ENCODE measurements around the gene HLA-DMB. TPM values are rescaled to one million over a fixed set of nuclear protein-coding genes. Genes with fewer than 3 reads are reported as not detected.

Gene HLA-DMB
- total RNA-seq, 1 experiment from 2014 or later: 1.7 TPM

DNA sequence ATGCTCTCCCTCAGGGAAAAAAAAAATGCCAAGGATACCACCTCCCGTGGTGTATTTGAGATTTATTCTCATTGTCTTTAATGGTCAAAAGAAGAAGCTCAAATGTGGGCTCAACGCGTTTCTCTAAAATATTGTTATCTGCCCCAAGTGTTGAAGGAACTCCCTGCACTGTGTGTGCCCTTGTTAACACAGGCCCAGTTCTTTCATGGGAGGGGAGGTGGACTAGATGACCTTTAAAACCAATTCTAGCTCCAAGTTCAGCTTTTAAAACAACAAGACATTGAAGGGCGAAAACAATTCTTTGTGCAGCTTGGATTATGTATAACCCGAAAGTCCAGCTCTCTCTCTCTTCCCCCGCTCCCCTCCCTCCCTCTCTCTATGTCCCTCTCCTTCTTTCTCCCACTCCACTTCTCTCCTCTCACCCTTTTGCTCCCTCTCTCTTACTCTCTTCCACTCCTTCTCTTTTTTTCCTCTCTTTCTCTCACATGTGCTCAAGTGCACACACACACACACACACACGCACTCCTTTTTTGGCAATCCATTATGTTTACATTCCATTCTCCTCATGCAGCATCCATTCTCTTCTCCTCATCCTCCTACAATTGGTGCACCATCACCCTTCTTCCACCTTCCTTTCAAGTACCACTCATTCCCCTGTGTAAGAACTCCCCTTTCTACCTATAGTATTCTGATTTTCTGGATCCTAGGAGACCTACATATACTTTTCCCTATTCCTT is 8.5 kb downstream of the HLA-DMB start:
- no peak overlapping the region for H2BK120ac ChIP-seq (ENCODE audit: low read depth, low read length, poor library complexity, severe bottlenecking)
- no peak overlapping the region for H2AFZ ChIP-seq (ENCODE audit: low read length)
- no peak overlapping the region for H2BK20ac ChIP-seq (ENCODE audit: low read depth, low read length, poor library complexity, severe bottlenecking)
- no peak overlapping the region for H3K18ac ChIP-seq (ENCODE audit: insufficient read length, low read depth, low read length)
- peaks cover 2% of the 10 kb centered on the region for H4K20me1 ChIP-seq (ENCODE audit: control insufficient read depth, insufficient read depth, insufficient read length)
- no peak overlapping the region for H2BK12ac ChIP-seq (ENCODE audit: insufficient read length, low read depth, low read length)
- H3K4ac ChIP-seq (ENCODE audit: low read depth, low read length): no peak overlapping the region
- H3K9ac ChIP-seq (ENCODE audit: extremely low read depth, insufficient read length, low read length): no peak overlapping the region
- H2AK5ac ChIP-seq (ENCODE audit: insufficient read length, low read length): no peak overlapping the region
- Mint-ChIP-seq H3K27me3 (ENCODE audit: low read depth) (peaks cover 19% of the 10 kb centered on the region), H3K4me3 (no peak overlapping the region), H3K4me1 (no peaks in the 10 kb centered on the region), H3K36me3 (ENCODE audit: insufficient read depth in 1 of 3, low read depth in 3 of 3) (no peaks in the 10 kb centered on the region), H3K9me3 (no peaks in the 10 kb centered on the region; a peak in 1 of 5 replicates), H3K27ac (no peak overlapping the region)
- no peaks in the 10 kb centered on the region for H3K79me2 ChIP-seq (ENCODE audit: insufficient read depth, low read length)
- no peak overlapping the region for H3K4me2 ChIP-seq (ENCODE audit: insufficient read depth, insufficient read length, low read length)
- WGBS (ENCODE audit: extremely low coverage, insufficient read length, low lambda C conversion rate): no CpG with 5 or more reads among the region's 7 CpGs
- H3K23ac ChIP-seq (ENCODE audit: insufficient read length, low read depth, low read length): peak overlapping the region; percentile 71
- no peak overlapping the region for H3K27ac ChIP-seq (ENCODE audit: insufficient read length, low read depth, low read length)
- no peak for DNase-seq
- no peak overlapping the region for H2BK15ac ChIP-seq (ENCODE audit: low read depth, low read length)
- no peak overlapping the region for H3T11ph ChIP-seq (ENCODE audit: low read length)
- no peak overlapping the region for H4K5ac ChIP-seq (ENCODE audit: insufficient read length, low read depth, low read length)
- no peaks in the 10 kb centered on the region for H3K4me1 ChIP-seq (ENCODE audit: insufficient read depth, low read length)
- no peaks in the 10 kb centered on the region for H3K79me1 ChIP-seq (ENCODE audit: insufficient read depth, low read depth, low read length, poor library complexity, severe bottlenecking)
- no peaks in the 10 kb centered on the region for H3K9me3 ChIP-seq (ENCODE audit: control insufficient read depth, low read depth, low read length)
- H3K56ac ChIP-seq (ENCODE audit: insufficient read length, low read depth, low read length): no peak overlapping the region
- H3K27me3 ChIP-seq (ENCODE audit: insufficient read depth, low read length): no peaks in the 10 kb centered on the region
- no peak overlapping the region for H4K8ac ChIP-seq (replicated peaks; ENCODE audit: insufficient read length, low read depth, low read length)
- H2BK5ac ChIP-seq (ENCODE audit: insufficient read length, low read length): no peak overlapping the region
- no peaks in the 10 kb centered on the region for H3K23me2 ChIP-seq (ENCODE audit: insufficient read length, low read depth, low read length, poor library complexity, severe bottlenecking)
- H3K14ac ChIP-seq (ENCODE audit: insufficient read depth, low read length): no peak overlapping the region
- TF ChIP-seq, protein P1, sequence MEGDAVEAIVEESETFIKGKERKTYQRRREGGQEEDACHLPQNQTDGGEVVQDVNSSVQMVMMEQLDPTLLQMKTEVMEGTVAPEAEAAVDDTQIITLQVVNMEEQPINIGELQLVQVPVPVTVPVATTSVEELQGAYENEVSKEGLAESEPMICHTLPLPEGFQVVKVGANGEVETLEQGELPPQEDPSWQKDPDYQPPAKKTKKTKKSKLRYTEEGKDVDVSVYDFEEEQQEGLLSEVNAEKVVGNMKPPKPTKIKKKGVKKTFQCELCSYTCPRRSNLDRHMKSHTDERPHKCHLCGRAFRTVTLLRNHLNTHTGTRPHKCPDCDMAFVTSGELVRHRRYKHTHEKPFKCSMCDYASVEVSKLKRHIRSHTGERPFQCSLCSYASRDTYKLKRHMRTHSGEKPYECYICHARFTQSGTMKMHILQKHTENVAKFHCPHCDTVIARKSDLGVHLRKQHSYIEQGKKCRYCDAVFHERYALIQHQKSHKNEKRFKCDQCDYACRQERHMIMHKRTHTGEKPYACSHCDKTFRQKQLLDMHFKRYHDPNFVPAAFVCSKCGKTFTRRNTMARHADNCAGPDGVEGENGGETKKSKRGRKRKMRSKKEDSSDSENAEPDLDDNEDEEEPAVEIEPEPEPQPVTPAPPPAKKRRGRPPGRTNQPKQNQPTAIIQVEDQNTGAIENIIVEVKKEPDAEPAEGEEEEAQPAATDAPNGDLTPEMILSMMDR (conservative IDR thresholded peaks at IDR 0.05): no peak
- no peak overlapping the region for H4K91ac ChIP-seq (ENCODE audit: insufficient read length, low read depth, low read length)
